ENCODE data around the gene ACOXL.

Gene ACOXL

GRCh38 chr2:111167863-111168162 is 435.4 kb downstream of the ACOXL start:
- no peak for DNase-seq (ENCODE audit: low spot score)

Measured in CD4-positive, alpha-beta T cell treated with Interleukin-15 for 4 hours (primary cell).